H1 (cell line): ENCODE measurements around the gene CACNA1B. TPM values are rescaled to one million over a fixed set of nuclear protein-coding genes. Genes with fewer than 3 reads are reported as not detected.

Source experiments
- CTCF ChIA-PET: fragments of 300-600 bp; sonication (Branson Sonifier 250); formaldehyde crosslinking; loops from one replicate; lab custom pipeline; 2021; ENCODE audit not compliant: partially characterized antibody; lab: Charles Lee
- POLR2A ChIA-PET: fragments of 300-600 bp; sonication (Branson Sonifier 250); formaldehyde crosslinking; loops from one replicate; lab custom pipeline; 2021; ENCODE audit warnings: inconsistent platforms; ENCODE audit not compliant: partially characterized antibody; lab: Charles Lee
- DNase-seq, 2 experiments: peaks; one replicate each; pipeline versions ENCODE4 v3.0.0 to v3.0.0-alpha.2; 2010 to 2022; ENCODE audit warnings: low spot score in 2 of 2, low read depth in 1 of 2, mixed read lengths in 1 of 2
- FAIRE-seq: peaks from 2 replicates; lab custom pipeline; 2011; peaks lifted over from hg19 to GRCh38; lab: Jason Lieb, UNC
- H2AFZ ChIP-seq: 2 replicates; pipeline ENCODE4 v1.8.1; 2012; ENCODE audit warnings: low read length, inconsistent platforms
- H2AK5ac ChIP-seq: 2 replicates; pipeline ENCODE4 v1.6.1; 2013; ENCODE audit warnings: low read depth, low read length
- H2BK120ac ChIP-seq: replicated peaks from 2 replicates; pipeline ENCODE3; 2013; ENCODE audit warnings: low read depth, low read length, inconsistent platforms
- H2BK12ac ChIP-seq: 2 replicates; pipeline ENCODE4 v1.6.1; 2013; ENCODE audit warnings: low read depth, low read length
- H2BK15ac ChIP-seq: 2 replicates; pipeline ENCODE4 v1.6.1; 2013; ENCODE audit warnings: low read length
- H2BK20ac ChIP-seq: 2 replicates; pipeline ENCODE4 v1.6.1; 2013; ENCODE audit warnings: low read length
- H2BK5ac ChIP-seq: 2 replicates; pipeline ENCODE4 v1.6.1; 2013; ENCODE audit warnings: low read depth, low read length
- H3K14ac ChIP-seq: 2 replicates; pipeline ENCODE4 v1.6.1; 2013; ENCODE audit warnings: inconsistent platforms; ENCODE audit not compliant: insufficient read length
- H3K18ac ChIP-seq: 2 replicates; pipeline ENCODE4 v1.6.1; 2013; ENCODE audit warnings: low read length; ENCODE audit errors: extremely low read depth
- H3K23ac ChIP-seq: 2 replicates; pipeline ENCODE4 v1.6.1; 2013; ENCODE audit warnings: inconsistent platforms; ENCODE audit not compliant: insufficient read length
- H3K23me2 ChIP-seq: 2 replicates; pipeline ENCODE4 v1.6.1; 2013; ENCODE audit warnings: low read depth, low read length
- H3K27ac ChIP-seq: 2 replicates; pipeline ENCODE4 v1.6.1; 2011; ENCODE audit warnings: low read depth, low read length, inconsistent platforms
- H3K27me3 ChIP-seq, 4 experiments: replicated peaks in 1 of 4; 1 replicate in 1 of 4; 2 replicates in 3 of 4; pipeline versions ENCODE4 v1.6.1 to v1.8.1; 2011 to 2013; ENCODE audit warnings: low read length in 3 of 4, mild to moderate bottlenecking in 3 of 4, inconsistent platforms in 2 of 4, mixed read lengths in 2 of 4, moderate library complexity in 1 of 4; ENCODE audit not compliant: control insufficient read depth in 3 of 4, insufficient read depth in 3 of 4; ENCODE audit errors: extremely low read depth in 1 of 4
- H3K36me3 ChIP-seq, 4 experiments: 2 replicates each; pipeline versions ENCODE4 v1.6.1 to v1.8.1; 2011 to 2013; ENCODE audit warnings: mild to moderate bottlenecking in 4 of 4, low read length in 3 of 4, moderate library complexity in 2 of 4, control low read depth in 1 of 4, inconsistent platforms in 1 of 4; ENCODE audit not compliant: insufficient read depth in 4 of 4, control insufficient read depth in 2 of 4
- H3K4ac ChIP-seq: replicated peaks from 2 replicates; pipeline ENCODE3; 2013; ENCODE audit warnings: low read length, low read depth, mixed read lengths, inconsistent platforms; ENCODE audit not compliant: insufficient read length
- H3K4me1 ChIP-seq, 4 experiments: replicated peaks in 1 of 4; 1 replicate in 1 of 4; 2 replicates in 3 of 4; pipeline versions ENCODE4 v1.6.1 to v1.8.1; 2011 to 2013; ENCODE audit warnings: low read length in 3 of 4, inconsistent platforms in 2 of 4, mixed read lengths in 1 of 4; ENCODE audit not compliant: insufficient read depth in 4 of 4, control insufficient read depth in 3 of 4
- H3K4me2 ChIP-seq, 2 experiments: 2 replicates each; pipeline versions ENCODE4 v1.6.1 to v1.8.1; 2011 to 2013; ENCODE audit warnings: low read depth in 2 of 2, low read length in 2 of 2, control low read depth in 1 of 2, inconsistent platforms in 1 of 2, mild to moderate bottlenecking in 1 of 2; ENCODE audit not compliant: insufficient read depth in 1 of 2
- H3K4me3 ChIP-seq, 4 experiments: fragments of 200-600, 300-600 bp in 1 of 4; sonication (generic), shearing (Covaris generic), sonication (Bioruptor Twin) in 1 of 4; 2 replicates each; pipeline versions ENCODE4 v1.5.1 to v1.8.1; 2011 to 2016; ENCODE audit warnings: low read length in 4 of 4, low read depth in 3 of 4, control low read depth in 2 of 4, inconsistent platforms in 2 of 4, mild to moderate bottlenecking in 2 of 4, mixed read lengths in 1 of 4, moderate library complexity in 1 of 4; ENCODE audit not compliant: insufficient read depth in 2 of 4; ENCODE audit errors: extremely low read depth in 1 of 4
- H3K56ac ChIP-seq: replicated peaks from 2 replicates; pipeline ENCODE3; 2013; ENCODE audit warnings: low read depth, mild to moderate bottlenecking, mixed read lengths, low read length, inconsistent platforms; ENCODE audit not compliant: insufficient read length
- H3K79me1 ChIP-seq: 2 replicates; pipeline ENCODE4 v1.6.1; 2013; ENCODE audit warnings: low read depth, low read length, control low read depth
- H3K79me2 ChIP-seq, 2 experiments: 2 replicates each; pipeline versions ENCODE4 v1.6.1 to v1.8.1; 2012 to 2013; ENCODE audit warnings: low read length in 2 of 2, mild to moderate bottlenecking in 2 of 2, inconsistent platforms in 1 of 2; ENCODE audit not compliant: insufficient read depth in 2 of 2, control insufficient read depth in 1 of 2
- H3K9ac ChIP-seq, 4 experiments: replicated peaks in 1 of 4; 1 replicate in 1 of 4; 2 replicates in 3 of 4; pipeline versions ENCODE4 v1.6.1 to v1.8.1; 2011 to 2013; ENCODE audit warnings: low read depth in 3 of 4, low read length in 3 of 4, control low read depth in 2 of 4, mild to moderate bottlenecking in 2 of 4, moderate library complexity in 2 of 4, inconsistent platforms in 1 of 4; ENCODE audit errors: extremely low read depth in 1 of 4
- H3K9me3 ChIP-seq, 2 experiments: 2 replicates each; pipeline versions ENCODE4 v1.6.1 to v1.8.1; 2012 to 2013; ENCODE audit warnings: mild to moderate bottlenecking in 2 of 2, moderate library complexity in 2 of 2, control low read depth in 1 of 2, inconsistent platforms in 1 of 2, low read depth in 1 of 2, low read length in 1 of 2, mixed read lengths in 1 of 2; ENCODE audit not compliant: insufficient read depth in 2 of 2
- H4K20me1 ChIP-seq, 2 experiments: replicated peaks in 1 of 2; 2 replicates each; pipeline versions ENCODE3 to v1.8.1; 2011 to 2013; ENCODE audit warnings: inconsistent platforms in 2 of 2, low read length in 2 of 2, mild to moderate bottlenecking in 1 of 2; ENCODE audit not compliant: insufficient read depth in 2 of 2, control insufficient read depth in 1 of 2
- H4K5ac ChIP-seq: 2 replicates; pipeline ENCODE4 v1.6.1; 2013; ENCODE audit warnings: low read length, low read depth, mixed read lengths, inconsistent platforms; ENCODE audit not compliant: insufficient read length
- H4K8ac ChIP-seq: 2 replicates; pipeline ENCODE4 v1.8.0; 2013; ENCODE audit warnings: mild to moderate bottlenecking, moderate library complexity, low read length, inconsistent platforms; ENCODE audit not compliant: insufficient read depth; ENCODE audit errors: extremely low read depth
- H4K91ac ChIP-seq: replicated peaks from 2 replicates; pipeline ENCODE3; 2013; ENCODE audit warnings: low read length, mixed read lengths, inconsistent platforms; ENCODE audit not compliant: insufficient read length
- ATF3 ChIP-seq: IDR thresholded peaks from 2 replicates; pipeline ENCODE4 v1.6.1; 2011; ENCODE audit warnings: low read depth, mild to moderate bottlenecking, low read length; ENCODE audit not compliant: insufficient read depth
- BRCA1 ChIP-seq: IDR thresholded peaks from 2 replicates; pipeline ENCODE4 v1.6.1; 2012; ENCODE audit warnings: low read depth, low read length, improper control_type of control experiment
- GTF2F1 ChIP-seq: IDR thresholded peaks from 2 replicates; pipeline ENCODE4 v1.6.1; 2012; ENCODE audit warnings: low read depth, low read length, improper control_type of control experiment, borderline replicate concordance
- HDAC2 ChIP-seq, 2 experiments: fragments of 300-600 bp in 1 of 2; sonication (generic) in 1 of 2; IDR thresholded peaks; 2 replicates each; pipeline ENCODE4 v1.6.1; 2011 to 2012; ENCODE audit warnings: low read depth in 2 of 2, low read length in 2 of 2, mild to moderate bottlenecking in 2 of 2, moderate library complexity in 2 of 2, borderline replicate concordance in 1 of 2, inconsistent platforms in 1 of 2
- PHF8 ChIP-seq: fragments of 200-600 bp; sonication (generic); conservative IDR thresholded peaks from 2 replicates; pipeline ENCODE4 v1.7.1; 2012; ENCODE audit warnings: low read depth, mild to moderate bottlenecking, inconsistent platforms, low read length, moderate library complexity
- RBBP5 ChIP-seq: IDR thresholded peaks from 2 replicates; pipeline ENCODE4 v1.7.1; 2012; ENCODE audit warnings: low read depth, mild to moderate bottlenecking, inconsistent platforms, low read length, moderate library complexity, borderline replicate concordance
- RNF2 ChIP-seq: fragments of 200-900, 300-1000 bp; sonication (generic); IDR thresholded peaks from 2 replicates; pipeline ENCODE4 v1.7.1; 2016; ENCODE audit warnings: borderline replicate concordance, low read depth, mild to moderate bottlenecking, antibody characterized with exemption, low read length; ENCODE audit not compliant: poor library complexity, severe bottlenecking; ENCODE audit errors: missing control alignments
- SRF ChIP-seq: IDR thresholded peaks from 2 replicates; pipeline ENCODE4 v1.6.1; 2011; ENCODE audit warnings: mild to moderate bottlenecking, low read depth, low read length, moderate library complexity
- WGBS, 2 experiments: shearing (Covaris generic) in 1 of 2; methylation state at CpG; one replicate each; pipeline versions ENCODE4 v1.1.6 to v1.1.7; 2013 to 2015; ENCODE audit warnings: low lambda C conversion rate in 2 of 2, mixed read lengths in 2 of 2, inconsistent platforms in 1 of 2, low coverage in 1 of 2, missing lambda C conversion rate in 1 of 2; ENCODE audit not compliant: insufficient replicate concordance in 2 of 2, insufficient coverage in 1 of 2, insufficient read length in 1 of 2; ENCODE audit errors: extremely low coverage in 1 of 2, missing lambda C conversion rate in 1 of 2; 5-methylcytosine and 5-hydroxymethylcytosine counted together
- polyA plus RNA-seq, 7 experiments: library from polyadenylated mRNA; depleted of rRNA in 3 of 7; stranded (reverse) in 5 of 7; unstranded in 2 of 7; fragments of >200 nt in 5 of 7; fragments of 200-250 nt in 2 of 7; gene quantifications; 1 replicate in 5 of 7; 2 replicates in 1 of 7; 4 replicates in 1 of 7; pipeline versions ENCODE4 v1.2.1 to v1.2.3, GENCODE V29; 2011 to 2013; ENCODE audit warnings: missing spikeins in 2 of 7, mixed read lengths in 2 of 7
- total RNA-seq: library from RNA; stranded (reverse); fragmentation: NEBNext Ultra II Directional; extraction: Animal tissue kit (Norgen Biotek cat#: 25700); gene quantifications from 2 replicates; pipeline ENCODE4 v1.2.1, GENCODE V29; 2021

The CACNA1B gene
- total and polyA plus RNA-seq, 2 of the 8 experiments (the other 6 are each of a cell fraction or from before 2014, with no cell fraction given): 1.5 to 5.7 TPM

- no peak for FAIRE-seq
- Histone ChIP-seq H3K14ac (no peak overlapping the region), H3K18ac (no peak overlapping the region)
- TF ChIP-seq PHF8 (no peak), HDAC2 (IDR thresholded peaks at IDR 0.05; ENCODE audit: borderline replicate concordance in 1 of 2, low read depth in 2 of 2, low read length in 2 of 2) (no peak), RNF2 (no peak), ATF3 (no peak), SRF (no peak), RBBP5 (no peak), GTF2F1 (no peak), BRCA1 (no peak)
- TF ChIP-seq, all 59 proteins: peak for 0
- H3K27ac ChIP-seq: no peak overlapping the region
- H3K23me2 ChIP-seq: no peaks in the 10 kb centered on the region
- no peak overlapping the region for H2BK20ac ChIP-seq
- no peak overlapping the region for H3K23ac ChIP-seq
- ChIA-PET CTCF (interaction anchor here (0.8 to 1.6 kb wide), 6 partner anchors 7 to 132 kb away, joined by 3 to 5 read pairs (median 3); no protein-coding TSS in a partner anchor), POLR2A (no interaction called here)
- H2AFZ ChIP-seq: no peak overlapping the region
- H3K9me3 ChIP-seq: peaks cover 23 to 71% of the 10 kb centered on the region in 2 experiments
- no peaks in the 10 kb centered on the region for H3K79me2 ChIP-seq
- H3K79me1 ChIP-seq: no peaks in the 10 kb centered on the region
- no peaks in the 10 kb centered on the region for H3K36me3 ChIP-seq
- H4K91ac ChIP-seq: no peak overlapping the region
- H4K8ac ChIP-seq: no peak overlapping the region
- no peak overlapping the region for H3K9ac ChIP-seq
- no peak overlapping the region for H2AK5ac ChIP-seq
- H2BK5ac ChIP-seq: no peak overlapping the region
- no peak overlapping the region for H2BK12ac ChIP-seq
- no peak overlapping the region for H4K5ac ChIP-seq
- H2BK15ac ChIP-seq: no peak overlapping the region
- no peak overlapping the region for H3K4me3 ChIP-seq
- no peak overlapping the region for H3K4me2 ChIP-seq
- no peaks in the 10 kb centered on the region for H3K27me3 ChIP-seq
- H4K20me1 ChIP-seq: peaks cover 0 to 8% of the 10 kb centered on the region in 2 experiments
- no peak for DNase-seq
- H2BK120ac ChIP-seq: no peak overlapping the region
- H3K4ac ChIP-seq: no peak overlapping the region
- WGBS, 2 experiments: 79% methylated on average over 8 of the region's 8 CpGs; no CpG with 5 or more reads in 1 of the 2 experiments
- no peak overlapping the region for H3K56ac ChIP-seq
- no peaks in the 10 kb centered on the region for H3K4me1 ChIP-seq
These were observed 91.4 kb downstream of the CACNA1B start for GRCh38 chr9:137969008-137969407.
